ENCODE results near the gene LINGO4.
A peak's percentile ranks its signal among the peaks of the same experiment; 100 is the strongest.
"Not testable (repeated sequence)": the region's sequence is repeated elsewhere in the genome, so short reads cannot be mapped to it uniquely, and the experiment has no call there.

Gene LINGO4

GRCh38 chr1:151790071-151790939, 14.9 kb downstream of the LINGO4 start, which contains the start of gene TDRKH:
Gene TDRKH (minus strand): TSS chr1:151790500. CDS start chr1:151783022, 7,478 bp downstream.
- H3K4me3 ChIP-seq (ENCODE audit: low read depth, low read length) = peak within 1 kb of the TSS; percentile 77
- peak; percentile 29 for TF ChIP-seq CTCF (IDR thresholded peaks at IDR 0.05; ENCODE audit: low read depth, low read length, missing control alignments)
- DNase-seq (ENCODE audit: low read depth) = peak; percentile 98

GRCh38 chr1:151787689-151788088, 17.5 kb downstream of the LINGO4 start:
- DNase-seq (ENCODE audit: low read depth) = no peak
- no peak for TF ChIP-seq CTCF (IDR thresholded peaks at IDR 0.05; ENCODE audit: low read depth, low read length, missing control alignments)

GRCh38 chr1:151783796-151784195, 21.4 kb downstream of the LINGO4 start:
- no peak for TF ChIP-seq CTCF (IDR thresholded peaks at IDR 0.05; ENCODE audit: low read depth, low read length, missing control alignments)
- DNase-seq (ENCODE audit: low read depth) = no peak
- H3K4me3 ChIP-seq (ENCODE audit: low read depth, low read length) = no peak overlapping the region

More at GRCh38 chr1:151787689-151788088, 17.5 kb downstream of the LINGO4 start:
- H3K4me3 ChIP-seq (ENCODE audit: low read depth, low read length) = no peak overlapping the region

- DNase-seq (ENCODE audit: low read depth) = no peak
- TF ChIP-seq CTCF (IDR thresholded peaks at IDR 0.05; ENCODE audit: low read depth, low read length, missing control alignments) = no peak
- no peak overlapping the region for H3K4me3 ChIP-seq (ENCODE audit: low read depth, low read length)
These were observed 22.5 kb downstream of the LINGO4 start for GRCh38 chr1:151782741-151783140.

DNA sequence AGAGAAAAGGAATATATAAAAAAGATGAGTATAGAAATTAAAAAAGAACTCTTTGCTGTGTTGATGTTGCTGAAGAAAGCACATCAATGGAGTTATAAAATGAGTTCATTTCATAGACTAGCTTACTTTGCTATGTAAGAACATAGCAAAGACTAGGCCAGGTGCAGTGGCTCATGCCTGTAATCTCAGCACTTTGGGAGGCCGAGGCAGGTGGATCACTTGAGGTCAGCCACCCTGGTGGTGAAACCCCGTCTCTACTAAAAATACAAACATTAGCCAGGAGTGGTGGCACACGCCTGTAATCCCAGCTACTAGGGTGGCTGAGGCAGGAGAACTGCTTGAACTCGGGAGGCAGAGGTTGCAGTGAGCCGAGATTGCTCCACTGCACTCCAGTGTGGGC, 23.2 kb downstream of the LINGO4 start:
- H3K4me3 ChIP-seq (ENCODE audit: low read depth, low read length) = not testable (repeated sequence)

GRCh38 chr1:151780736-151781135, 24.5 kb downstream of the LINGO4 start:
- not testable (repeated sequence) for DNase-seq (ENCODE audit: low read depth); H3K4me3 ChIP-seq (ENCODE audit: low read depth, low read length)

More for the DNA sequence above, 23.2 kb downstream of the LINGO4 start:
- not testable (repeated sequence) for DNase-seq (ENCODE audit: low read depth)

GRCh38 chr1:151779852-151780251, 25.4 kb downstream of the LINGO4 start:
- TF ChIP-seq CTCF (IDR thresholded peaks at IDR 0.05; ENCODE audit: low read depth, low read length, missing control alignments) = no peak

DNA sequence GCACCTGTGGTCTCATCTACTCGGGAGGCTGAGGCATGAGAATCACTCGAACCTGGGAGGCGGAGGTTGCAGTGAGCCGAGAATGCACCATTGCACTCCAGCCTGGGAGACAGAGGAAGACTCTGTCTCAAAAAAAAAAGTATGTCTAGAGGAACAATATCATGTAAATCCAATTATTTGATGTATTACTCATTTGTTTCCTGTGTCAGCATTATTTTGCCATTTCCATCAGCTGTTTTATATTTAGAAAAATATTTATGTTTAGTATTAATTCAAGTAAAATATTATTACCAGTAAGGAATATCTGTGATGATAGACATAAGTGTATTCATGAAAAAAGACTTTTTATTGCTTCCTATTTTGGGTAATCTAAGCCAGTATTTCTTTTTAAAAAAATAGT, 27.9 kb downstream of the LINGO4 start:
- no peak for TF ChIP-seq CTCF (IDR thresholded peaks at IDR 0.05; ENCODE audit: low read depth, low read length, missing control alignments)
- H3K4me3 ChIP-seq (ENCODE audit: low read depth, low read length) = no peak overlapping the region
- DNase-seq (ENCODE audit: low read depth) = no peak

More at GRCh38 chr1:151779852-151780251, 25.4 kb downstream of the LINGO4 start:
- DNase-seq (ENCODE audit: low read depth) = no peak
- H3K4me3 ChIP-seq (ENCODE audit: low read depth, low read length) = no peak overlapping the region

Data from GM12864 (cell line).